CD14-positive monocyte (primary cell): Measurements from ENCODE around the gene P3H3. TPM values are rescaled to one million over a fixed set of nuclear protein-coding genes. Genes with fewer than 3 reads are reported as not detected.
A peak's percentile ranks its signal among the peaks of the same experiment; 100 is the strongest.

ENCODE experiments used
- DNase-seq, 3 donors: peaks; one replicate each; pipeline ENCODE4 v3.0.0-alpha.2; 2011 to 2022
- H2AFZ ChIP-seq: 2 replicates; pipeline ENCODE4 v1.6.0; 2012; ENCODE audit warnings: mild to moderate bottlenecking, low read depth, low read length, inconsistent platforms; ENCODE audit not compliant: insufficient read depth, poor library complexity, severe bottlenecking
- H3K27ac ChIP-seq, 2 donors: 1 replicate in 1 of 2; 2 replicates in 1 of 2; pipeline ENCODE4 v1.5.1; 2012 to 2013; ENCODE audit warnings: low read length in 2 of 2, control low read depth in 1 of 2, inconsistent platforms in 1 of 2, low read depth in 1 of 2, mild to moderate bottlenecking in 1 of 2
- H3K27me3 ChIP-seq, 2 donors: one replicate each; pipeline versions ENCODE4 v1.6.0 to v1.6.1; 2011 to 2013; ENCODE audit warnings: low read length in 2 of 2; ENCODE audit not compliant: control insufficient read depth in 2 of 2, insufficient read depth in 2 of 2
- H3K36me3 ChIP-seq, 2 donors: replicated peaks in 1 of 2; 1 replicate in 1 of 2; 2 replicates in 1 of 2; pipeline versions ENCODE4 v1.5.1 to v1.6.1; 2012 to 2013; ENCODE audit warnings: low read length in 2 of 2, control low read depth in 1 of 2, inconsistent platforms in 1 of 2, mild to moderate bottlenecking in 1 of 2; ENCODE audit not compliant: insufficient read depth in 2 of 2, control insufficient read depth in 1 of 2
- H3K4me1 ChIP-seq, 2 donors: 1 replicate in 1 of 2; 2 replicates in 1 of 2; pipeline versions ENCODE4 v1.5.1 to v1.6.1; 2012 to 2013; ENCODE audit warnings: low read length in 2 of 2, control low read depth in 1 of 2, inconsistent platforms in 1 of 2, mild to moderate bottlenecking in 1 of 2, moderate library complexity in 1 of 2; ENCODE audit not compliant: insufficient read depth in 2 of 2, control insufficient read depth in 1 of 2
- H3K4me2 ChIP-seq: replicated peaks from 2 replicates; pipeline ENCODE3; 2012; ENCODE audit warnings: low read length, moderate library complexity, mild to moderate bottlenecking; ENCODE audit not compliant: poor library complexity, severe bottlenecking; ENCODE audit errors: extremely low read depth
- H3K4me3 ChIP-seq, 3 experiments: fragments of 200-600 bp in 1 of 3; sonication (generic) in 1 of 3; replicated peaks in 1 of 3; 1 replicate in 2 of 3; 2 replicates in 1 of 3; pipeline ENCODE4 v1.5.1; 2011 to 2013; ENCODE audit warnings: low read length in 3 of 3, mild to moderate bottlenecking in 3 of 3, control low read depth in 2 of 3, low read depth in 2 of 3, inconsistent platforms in 1 of 3, moderate library complexity in 1 of 3
- H3K79me2 ChIP-seq: 2 replicates; pipeline ENCODE4 v1.6.0; 2012; ENCODE audit warnings: mild to moderate bottlenecking, control low read depth, inconsistent platforms, low read length, moderate library complexity; ENCODE audit not compliant: insufficient read depth
- H3K9ac ChIP-seq: 2 replicates; pipeline ENCODE4 v1.6.0; 2017; ENCODE audit warnings: low read length, mild to moderate bottlenecking; ENCODE audit not compliant: insufficient read depth, poor library complexity, severe bottlenecking
- H3K9me3 ChIP-seq, 2 donors: replicated peaks in 1 of 2; 1 replicate in 1 of 2; 2 replicates in 1 of 2; pipeline versions ENCODE4 v1.5.1 to v1.6.1; 2012 to 2013; ENCODE audit warnings: low read length in 2 of 2, control low read depth in 1 of 2; ENCODE audit not compliant: control insufficient read depth in 1 of 2, insufficient read depth in 1 of 2
- H4K20me1 ChIP-seq: 2 replicates; pipeline ENCODE4 v1.6.0; 2012; ENCODE audit warnings: mild to moderate bottlenecking, low read length, control low read depth, moderate library complexity; ENCODE audit not compliant: insufficient read depth
- H3K27ac Mint-ChIP-seq, 7 donors: one replicate each; pipeline ENCODE4 v1.8.0; 2020; ENCODE audit warnings: mild to moderate bottlenecking in 7 of 7, mixed read lengths in 7 of 7, moderate library complexity in 6 of 7, inconsistent platforms in 2 of 7
- H3K27me3 Mint-ChIP-seq, 3 donors: one replicate each; pipeline ENCODE4 v1.8.0; 2021 to 2022; ENCODE audit warnings: low read depth in 3 of 3, mild to moderate bottlenecking in 3 of 3, mixed read lengths in 3 of 3, moderate library complexity in 3 of 3, inconsistent platforms in 1 of 3
- H3K36me3 Mint-ChIP-seq, 2 donors: one replicate each; pipeline ENCODE4 v1.8.0; 2020; ENCODE audit warnings: mixed read lengths in 2 of 2, inconsistent platforms in 1 of 2, mild to moderate bottlenecking in 1 of 2
- H3K4me1 Mint-ChIP-seq: one replicate; pipeline ENCODE4 v1.8.0; 2020; ENCODE audit warnings: mild to moderate bottlenecking, mixed read lengths
- H3K4me3 Mint-ChIP-seq, 2 donors: one replicate each; pipeline ENCODE4 v1.8.0; 2020; ENCODE audit warnings: mild to moderate bottlenecking in 2 of 2, mixed read lengths in 2 of 2, moderate library complexity in 1 of 2
- H3K9me3 Mint-ChIP-seq, 7 donors: one replicate each; pipeline ENCODE4 v1.8.0; 2020 to 2022; ENCODE audit warnings: mixed read lengths in 7 of 7, mild to moderate bottlenecking in 6 of 7, moderate library complexity in 6 of 7, inconsistent platforms in 2 of 7
- CTCF ChIP-seq: fragments of 200-600 bp; IDR thresholded peaks from one replicate; pipeline ENCODE4 v1.8.0; 2022; ENCODE audit warnings: antibody characterized with exemption, mild to moderate bottlenecking
- WGBS: methylation state at CpG from one replicate; pipeline ENCODE4 v1.1.5; 2013; ENCODE audit warnings: missing lambda C conversion rate; ENCODE audit not compliant: insufficient coverage; 5-methylcytosine and 5-hydroxymethylcytosine counted together
- intact Hi-C, 2 donors: fragments of 100-400 bp; cut with micrococcal nuclease; formaldehyde crosslinking; loops; one replicate each; pipeline versions ENCODE4 v1.15.0 to v1.15.1; 2023
- polyA plus RNA-seq, 3 donors: library from polyadenylated mRNA; depleted of rRNA in 1 of 3; unstranded in 2 of 3; stranded (reverse) in 1 of 3; fragments of 300-500 nt in 2 of 3; fragments of >200 nt in 1 of 3; fragmentation: Illumina TruSeq in 2 of 3; gene quantifications; 1 replicate in 2 of 3; 2 replicates in 1 of 3; pipeline ENCODE4 v1.2.3, GENCODE V29; 2012 to 2021

P3H3 gene
- polyA plus RNA-seq, 3 donors, result 0.56 TPM; not detected in 2

- H3K4me2 ChIP-seq, result peak within 1 kb of the TSS; percentile 94
- no peaks in the 10 kb centered on the region for H3K27me3 ChIP-seq
- peak; percentile 15 for TF ChIP-seq CTCF
- H3K9ac ChIP-seq, result peak within 1 kb of the TSS; percentile 88
- Mint-ChIP-seq H3K27me3 (peaks cover 0 to 5% (median 3%) of the 10 kb centered on the region in 3 donors), H3K27ac (peak within 1 kb of the TSS; percentile 82 to 95 (median 92)), H3K4me1 (peaks cover 52% of the 10 kb centered on the region), H3K4me3 (peak within 1 kb of the TSS; percentile 92 to 95), H3K36me3 (peaks cover 52 to 66% of the 10 kb centered on the region in 2 donors), H3K9me3 (no peaks in the 10 kb centered on the region)
- peak within 1 kb of the TSS; percentile 76 to 97 (median 86) for H3K4me3 ChIP-seq
- H3K36me3 ChIP-seq, result peaks cover 45 to 57% of the 10 kb centered on the region in 2 donors
- H4K20me1 ChIP-seq, result peaks cover 50% of the 10 kb centered on the region
- DNase-seq, result peak; percentile 86 to 88 (median 86)
- intact Hi-C loops, result loop anchor here (2.0 to 5.0 kb wide), 3 partner anchors 97 to 245 kb away; partner anchors contain the start of gene C1RL (in 1 of the 2)
- H2AFZ ChIP-seq, result peak within 1 kb of the TSS; percentile 97
- H3K27ac ChIP-seq, result peak within 1 kb of the TSS; percentile 63 to 86
- no peaks in the 10 kb centered on the region for H3K9me3 ChIP-seq
- H3K79me2 ChIP-seq, result peaks cover 51% of the 10 kb centered on the region
- H3K4me1 ChIP-seq, result peaks cover 36 to 56% of the 10 kb centered on the region in 2 donors
- WGBS, result under 1% methylated on average over 85 of the region's 86 CpGs
These were observed 39.4 kb downstream of the P3H3 start, which contains the start of gene TPI1 for GRCh38 chr12:6867413-6868210. Gene TPI1, plus strand, starts transcription at chr12:6867531. Its CDS starts 36 bp downstream, at chr12:6867567.

GRCh38 chr12:6868211-6869048 lies 40.2 kb downstream of the P3H3 start:
- H3K79me2 ChIP-seq, result peaks cover 56% of the 10 kb centered on the region
- peak overlapping the region; percentile 88 for H3K9ac ChIP-seq
- H4K20me1 ChIP-seq, result peaks cover 55% of the 10 kb centered on the region
- H3K27me3 ChIP-seq, result no peaks in the 10 kb centered on the region
- no peaks in the 10 kb centered on the region for H3K9me3 ChIP-seq
- 15% methylated on average over 12 of the region's 22 CpGs for WGBS
- peak overlapping the region; percentile 92 to 95 for H3K4me3 Mint-ChIP-seq
- H2AFZ ChIP-seq, result peak overlapping the region; percentile 97
- H3K27ac ChIP-seq, result peak overlapping the region in 1 of 2 donors; percentile 86
- H3K36me3 ChIP-seq, result peaks cover 37 to 49% of the 10 kb centered on the region in 2 donors
- H3K4me1 Mint-ChIP-seq, result peaks cover 52% of the 10 kb centered on the region
- peaks cover 36 to 59% of the 10 kb centered on the region in 2 donors for H3K4me1 ChIP-seq
- peaks cover 45 to 58% of the 10 kb centered on the region in 2 donors for H3K36me3 Mint-ChIP-seq
- DNase-seq, result peak in 1 of 3 donors; percentile 29
- peak overlapping the region; percentile 82 to 91 (median 87) for H3K27ac Mint-ChIP-seq
- no peaks in the 10 kb centered on the region for H3K9me3 Mint-ChIP-seq
- TF ChIP-seq CTCF, result no peak
- H3K4me2 ChIP-seq, result peak overlapping the region; percentile 94
- intact Hi-C loops, result loop anchor here (2.0 to 5.0 kb wide), 3 partner anchors 96 to 244 kb away; partner anchors contain the start of gene C1RL (in 1 of the 2)
- H3K4me3 ChIP-seq, result peak overlapping the region; percentile 76 to 97 (median 86)
- peaks cover 0 to 3% (median 3%) of the 10 kb centered on the region in 3 donors for H3K27me3 Mint-ChIP-seq
